Mesangial cell (primary cell): ENCODE data around the gene CORIN. TPM values are rescaled to one million over a fixed set of nuclear protein-coding genes. Genes with fewer than 3 reads are reported as not detected.

ENCODE experiments used
- total RNA-seq: library from RNA; depleted of rRNA; stranded (reverse); fragments of >200 nt; gene quantifications from 2 replicates; pipeline ENCODE4 v1.2.3, GENCODE V29; 2015

Gene CORIN
- 0.13 and 0.49 TPM in 2 replicates for total RNA-seq

GRCh38 chr4:47837908-47838294, at the start of gene CORIN:
CORIN (minus strand) TSS chr4:47838067; CDS start chr4:47837949, 118 bp downstream.

Other genes starting within 250 kb of the CORIN start
- gene NFXL1, start 76.5 kb upstream of the CORIN start, total RNA-seq: 4.2 and 8.5 TPM in 2 replicates
- gene CNGA1, start 178.6 kb upstream of the CORIN start, total RNA-seq: 0.25 and 0.49 TPM in 2 replicates
- gene NIPAL1, start 178.7 kb upstream of the CORIN start, total RNA-seq: 2.4 and 3.3 TPM in 2 replicates